ENCODE data around the gene LCE7A.

LCE7A gene

DNA sequence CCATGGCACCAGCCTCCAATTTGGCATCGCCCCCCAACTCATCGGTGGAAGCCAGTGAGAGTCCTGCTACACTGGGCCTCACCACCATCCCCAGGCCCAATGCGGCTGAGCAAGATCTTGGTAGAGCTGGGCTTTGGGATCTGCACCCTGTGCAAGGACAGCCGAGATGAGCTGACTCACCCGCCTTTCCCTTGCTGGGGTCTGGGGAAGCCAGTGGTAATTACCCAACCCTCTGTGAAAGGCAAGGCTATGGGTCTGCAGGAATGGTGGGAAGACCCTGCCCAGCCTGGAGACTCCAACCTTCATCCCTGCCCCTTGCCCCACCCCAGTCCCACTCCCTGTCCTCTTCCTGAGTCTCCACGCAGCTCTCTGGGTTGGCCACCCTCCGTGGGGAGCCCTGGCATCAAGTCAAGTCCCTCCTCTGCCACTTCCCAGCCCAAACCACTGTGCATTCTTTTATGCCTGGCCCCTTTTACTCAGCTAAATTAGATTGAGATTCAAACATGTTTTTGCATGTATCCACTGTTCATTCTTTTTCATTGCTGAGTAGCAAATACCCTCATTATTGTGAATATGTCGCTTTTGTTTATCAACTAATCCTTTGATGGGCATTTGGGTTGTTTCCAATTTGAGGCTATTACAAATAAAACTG lies 27.1 kb downstream of the LCE7A start:
- TF ChIP-seq, protein P1, sequence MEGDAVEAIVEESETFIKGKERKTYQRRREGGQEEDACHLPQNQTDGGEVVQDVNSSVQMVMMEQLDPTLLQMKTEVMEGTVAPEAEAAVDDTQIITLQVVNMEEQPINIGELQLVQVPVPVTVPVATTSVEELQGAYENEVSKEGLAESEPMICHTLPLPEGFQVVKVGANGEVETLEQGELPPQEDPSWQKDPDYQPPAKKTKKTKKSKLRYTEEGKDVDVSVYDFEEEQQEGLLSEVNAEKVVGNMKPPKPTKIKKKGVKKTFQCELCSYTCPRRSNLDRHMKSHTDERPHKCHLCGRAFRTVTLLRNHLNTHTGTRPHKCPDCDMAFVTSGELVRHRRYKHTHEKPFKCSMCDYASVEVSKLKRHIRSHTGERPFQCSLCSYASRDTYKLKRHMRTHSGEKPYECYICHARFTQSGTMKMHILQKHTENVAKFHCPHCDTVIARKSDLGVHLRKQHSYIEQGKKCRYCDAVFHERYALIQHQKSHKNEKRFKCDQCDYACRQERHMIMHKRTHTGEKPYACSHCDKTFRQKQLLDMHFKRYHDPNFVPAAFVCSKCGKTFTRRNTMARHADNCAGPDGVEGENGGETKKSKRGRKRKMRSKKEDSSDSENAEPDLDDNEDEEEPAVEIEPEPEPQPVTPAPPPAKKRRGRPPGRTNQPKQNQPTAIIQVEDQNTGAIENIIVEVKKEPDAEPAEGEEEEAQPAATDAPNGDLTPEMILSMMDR (conservative IDR thresholded peaks at IDR 0.05) = no peak

DNA sequence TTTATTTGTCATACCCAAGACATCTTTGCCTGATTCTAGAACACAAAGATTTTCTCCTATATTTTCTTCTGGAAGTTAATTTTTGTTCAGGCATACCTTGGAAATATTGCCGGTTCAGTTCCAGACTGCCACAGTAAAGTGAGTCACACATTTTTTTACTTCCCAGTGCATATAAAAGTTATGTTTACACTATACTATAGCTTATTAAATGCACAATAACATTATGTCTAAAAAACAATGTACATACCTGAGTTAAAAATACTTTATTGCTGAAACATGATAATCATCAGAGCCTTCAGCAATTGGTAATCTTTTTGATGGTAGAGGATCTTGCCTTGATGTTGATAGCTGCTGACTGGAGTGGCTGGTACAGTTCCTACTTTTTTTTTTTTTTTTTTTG lies 28.3 kb downstream of the LCE7A start:
- TF ChIP-seq, protein P1 (conservative IDR thresholded peaks at IDR 0.05) = no peak
- H3K27ac ChIP-seq = no peak overlapping the region

More for the DNA sequence above, 27.1 kb downstream of the LCE7A start:
- no peak overlapping the region for H3K27ac ChIP-seq

DNA sequence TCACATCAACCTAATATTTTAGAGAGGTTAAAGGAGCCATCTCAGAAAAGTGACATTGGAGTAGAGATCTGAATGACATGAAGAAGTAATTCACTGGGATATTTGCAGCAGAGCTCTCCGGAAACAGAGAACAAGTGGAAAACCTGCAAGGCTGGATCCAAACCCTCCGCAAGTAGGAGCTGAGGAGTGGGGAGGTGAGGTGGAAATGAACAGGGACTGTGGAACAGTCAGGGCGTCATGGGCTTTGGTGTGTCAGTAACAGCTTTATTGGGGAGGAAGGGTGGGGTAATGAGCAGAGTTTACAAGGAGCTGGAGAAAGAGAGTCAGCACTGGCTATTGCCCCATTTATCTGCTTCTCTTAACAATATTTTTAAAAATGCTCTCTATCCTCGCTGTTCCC lies 39.2 kb downstream of the LCE7A start:
- TF ChIP-seq, protein P1 (conservative IDR thresholded peaks at IDR 0.05) = no peak
- H3K27ac ChIP-seq = no peak overlapping the region

DNA sequence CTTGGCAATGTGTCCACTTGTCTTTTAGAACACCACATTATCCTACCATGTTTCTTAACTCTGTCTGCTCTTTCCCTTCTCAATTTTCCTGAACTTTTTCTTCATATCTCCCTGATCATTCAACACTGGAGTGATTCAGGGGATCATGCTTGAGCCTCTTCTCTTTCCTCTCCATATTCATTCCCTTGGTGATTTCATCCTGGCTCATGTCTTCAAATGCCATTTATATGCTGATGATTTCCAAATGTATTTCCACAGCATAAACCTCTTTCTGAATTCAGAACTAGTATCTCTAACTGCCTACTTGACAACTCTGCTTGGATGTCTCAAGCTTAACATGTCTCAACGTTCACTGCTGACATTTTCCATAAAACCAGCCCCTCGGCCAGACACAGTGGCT lies 40.1 kb downstream of the LCE7A start:
- TF ChIP-seq, protein P1 (conservative IDR thresholded peaks at IDR 0.05) = no peak
- H3K27ac ChIP-seq = no peak overlapping the region

DNA sequence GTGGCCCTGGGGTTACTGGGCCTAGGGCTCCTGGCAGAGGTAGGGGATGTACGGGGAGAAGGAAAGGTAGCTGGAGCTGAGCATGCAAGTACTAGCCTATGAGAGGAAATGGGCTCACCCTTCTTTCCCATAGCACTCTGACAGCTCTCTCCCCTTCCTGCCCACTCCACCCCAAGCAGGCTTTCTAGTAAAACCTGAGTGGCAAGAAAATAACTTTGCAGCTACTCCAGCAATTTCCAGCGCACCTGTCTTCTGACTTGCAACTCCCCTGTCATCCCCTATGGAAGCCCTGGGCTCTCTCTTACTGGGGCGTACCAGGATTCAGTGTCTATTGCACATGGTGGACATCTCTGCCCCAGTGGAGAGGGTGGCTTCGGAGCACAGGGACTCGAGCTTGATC lies 41.8 kb downstream of the LCE7A start:
- TF ChIP-seq, protein P1 (conservative IDR thresholded peaks at IDR 0.05) = no peak
- no peak overlapping the region for H3K27ac ChIP-seq

DNA sequence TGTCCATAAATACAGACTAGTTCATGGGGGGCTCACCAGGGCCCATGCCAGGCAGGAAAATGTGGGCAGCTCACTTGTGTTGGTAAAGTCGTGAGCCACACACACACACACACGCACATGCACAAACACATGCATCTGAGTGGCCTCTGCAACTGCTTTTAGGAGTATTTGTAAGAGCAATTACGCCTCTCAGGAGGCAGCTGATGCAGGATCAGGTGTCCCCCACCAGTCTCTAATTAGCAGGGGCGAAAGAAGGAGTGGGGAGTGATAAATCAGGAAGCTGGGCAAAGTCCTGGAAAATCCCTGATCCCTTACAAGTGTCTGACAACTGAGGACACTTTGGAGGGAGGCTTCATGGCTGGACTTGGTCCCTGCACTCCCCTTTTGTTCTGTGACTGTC lies 42.8 kb downstream of the LCE7A start:
- TF ChIP-seq, protein P1 (conservative IDR thresholded peaks at IDR 0.05) = no peak
- H3K27ac ChIP-seq = no peak overlapping the region

DNA sequence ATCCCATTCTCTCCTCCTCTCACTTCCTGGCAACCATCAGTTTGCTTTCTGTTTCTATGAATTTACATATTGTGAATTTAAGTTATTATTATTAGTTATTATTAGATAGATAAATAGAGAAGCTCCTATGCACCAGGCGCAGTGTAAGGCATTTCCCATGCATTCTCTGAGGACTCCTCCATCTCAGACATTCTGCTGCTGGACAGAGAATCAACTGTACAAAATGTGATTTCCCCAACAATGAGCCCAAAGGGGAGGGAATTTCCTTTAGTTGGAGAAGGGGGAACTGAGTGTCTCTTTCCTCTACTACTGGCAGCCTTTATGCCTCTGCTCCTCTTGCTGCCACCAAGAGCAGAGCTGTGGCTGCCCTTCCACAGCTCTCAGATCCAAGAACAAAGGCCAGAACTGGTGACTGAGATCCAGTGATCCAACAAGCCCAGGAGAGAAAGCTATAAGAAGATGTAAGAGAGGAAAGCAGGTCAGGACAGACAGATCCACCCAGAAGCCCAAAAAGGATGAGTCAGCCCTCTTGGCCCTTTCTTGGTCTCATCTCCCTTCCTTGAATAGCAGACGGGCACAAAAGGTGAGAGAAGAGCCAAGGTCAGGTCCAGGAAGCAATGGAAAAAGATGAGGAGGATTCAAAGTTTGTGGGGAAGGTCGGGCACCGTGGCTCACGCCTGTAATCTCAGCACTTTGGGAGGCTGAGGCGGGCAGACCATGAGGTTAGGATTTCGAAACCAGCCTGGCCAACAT lies 45.1 kb downstream of the LCE7A start:
- TF ChIP-seq, protein P1 (conservative IDR thresholded peaks at IDR 0.05) = no peak
- H3K27ac ChIP-seq = no peak overlapping the region
